ACHN (cell line): Measurements from ENCODE around the gene ADH5.
"Not testable (repeated sequence)": the region's sequence is repeated elsewhere in the genome, so short reads cannot be mapped to it uniquely, and the experiment has no call there.

Experiments used
- DNase-seq: peaks from one replicate; pipeline ENCODE4 v3.0.0-alpha.2; 2015
- in situ Hi-C: cut with HindIII; loops from 2 replicates; pipeline ENCODE4 v1.10.0; 2017; ENCODE audit warnings: low sequenced_read_pairs, low pct_ligation_motif_present, low pct_unique_long_range_greater_than_20kb

Gene ADH5

DNA sequence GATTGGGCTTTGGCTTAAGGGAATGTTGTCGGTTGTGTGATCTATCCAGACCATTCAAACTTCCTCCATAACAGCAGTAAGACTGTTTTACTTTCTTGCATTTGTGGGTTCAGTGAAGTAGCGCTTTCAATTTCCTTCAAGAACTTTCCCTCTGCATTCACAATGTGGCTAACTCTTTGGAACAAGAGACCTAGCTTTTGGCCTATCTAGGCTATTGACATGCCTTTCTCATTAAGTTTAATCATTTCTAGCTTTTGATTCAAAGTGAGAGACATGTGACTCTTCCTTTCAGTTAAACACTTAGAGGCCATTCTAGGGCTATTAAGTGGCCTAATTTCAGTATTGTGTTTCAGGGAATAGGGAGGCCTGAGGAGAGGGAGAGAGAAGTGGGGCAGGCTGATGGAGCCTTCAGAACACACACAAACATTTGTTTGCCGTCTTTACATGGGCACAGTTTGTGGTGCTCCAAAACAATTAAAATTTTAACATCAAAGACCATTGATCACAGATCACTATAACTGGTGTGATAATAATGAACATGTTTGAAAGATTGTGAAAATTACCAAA is 34.1 kb downstream of the ADH5 start:
- in situ Hi-C loops, result no loop called here
- DNase-seq, result no peak

- in situ Hi-C loops, result no loop called here
- DNase-seq, result no peak
Measured at GRCh38 chr4:99052902-99053301, 35.7 kb downstream of the ADH5 start.

DNA sequence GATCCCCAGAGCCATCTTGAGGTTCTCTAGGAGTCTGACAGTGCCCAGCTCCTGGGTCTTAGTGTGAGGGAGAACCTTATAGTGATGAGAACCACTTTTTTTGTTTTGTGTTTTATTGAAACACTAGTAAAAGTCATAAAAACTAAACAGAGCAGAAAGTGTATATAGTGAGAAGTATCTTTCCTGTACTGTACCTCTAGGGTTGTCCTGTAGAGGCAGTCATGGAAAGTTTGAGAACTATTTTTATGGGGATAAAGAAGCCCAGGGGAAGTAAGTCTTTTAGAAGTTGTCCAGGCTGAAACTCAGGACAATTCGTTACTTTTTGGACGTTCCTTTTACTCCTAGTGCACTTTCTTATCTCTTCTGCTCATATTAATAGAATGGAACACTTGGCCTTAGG is 40.9 kb downstream of the ADH5 start:
- no peak for DNase-seq
- in situ Hi-C loops, result no loop called here

DNA sequence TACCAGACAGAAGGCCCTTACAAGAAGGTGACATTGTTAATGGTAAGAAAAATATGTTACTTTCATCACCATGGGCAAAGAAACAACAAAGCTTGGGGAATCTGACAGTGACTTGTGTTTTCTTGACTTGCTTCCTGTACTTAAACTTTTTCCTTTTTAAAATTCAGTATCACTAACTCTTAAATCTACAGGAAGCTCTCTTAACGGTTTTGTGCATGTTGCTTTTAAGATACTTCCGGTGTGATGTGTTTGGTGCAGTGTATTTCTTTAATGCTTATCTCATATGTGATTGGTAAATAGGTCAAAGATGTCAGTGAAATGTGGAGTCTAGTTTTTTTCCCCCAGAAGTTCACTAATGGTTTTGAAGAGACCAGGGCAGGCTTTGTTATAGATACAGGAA is 45.2 kb downstream of the ADH5 start:
- in situ Hi-C loops, result no loop called here
- no peak for DNase-seq

DNA sequence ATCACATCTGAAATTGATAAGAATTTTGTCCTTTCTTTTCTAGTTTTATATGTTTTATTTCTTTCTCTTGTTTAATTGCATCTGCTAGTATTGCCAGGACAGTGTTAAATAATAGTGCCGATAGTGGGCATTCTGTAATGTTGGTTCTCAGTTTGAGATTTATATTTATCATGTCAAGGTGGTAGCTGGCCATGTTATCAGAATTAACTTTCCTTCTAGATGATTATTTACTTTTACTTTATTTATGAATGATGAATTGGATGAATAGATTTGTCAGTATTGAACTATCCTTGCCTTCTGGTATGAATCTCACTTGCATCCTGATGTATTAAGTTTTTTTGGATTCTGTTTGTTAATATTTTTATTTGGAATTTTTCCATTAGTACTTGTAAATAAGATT is 50.4 kb downstream of the ADH5 start:
- no peak for DNase-seq
- in situ Hi-C loops, result no loop called here

GRCh38 chr4:99033956-99034355 is 54.6 kb downstream of the ADH5 start:
- in situ Hi-C loops, result no loop called here
- no peak for DNase-seq

GRCh38 chr4:99029852-99030251 is 58.7 kb downstream of the ADH5 start:
- no peak for DNase-seq
- in situ Hi-C loops, result no loop called here

DNA sequence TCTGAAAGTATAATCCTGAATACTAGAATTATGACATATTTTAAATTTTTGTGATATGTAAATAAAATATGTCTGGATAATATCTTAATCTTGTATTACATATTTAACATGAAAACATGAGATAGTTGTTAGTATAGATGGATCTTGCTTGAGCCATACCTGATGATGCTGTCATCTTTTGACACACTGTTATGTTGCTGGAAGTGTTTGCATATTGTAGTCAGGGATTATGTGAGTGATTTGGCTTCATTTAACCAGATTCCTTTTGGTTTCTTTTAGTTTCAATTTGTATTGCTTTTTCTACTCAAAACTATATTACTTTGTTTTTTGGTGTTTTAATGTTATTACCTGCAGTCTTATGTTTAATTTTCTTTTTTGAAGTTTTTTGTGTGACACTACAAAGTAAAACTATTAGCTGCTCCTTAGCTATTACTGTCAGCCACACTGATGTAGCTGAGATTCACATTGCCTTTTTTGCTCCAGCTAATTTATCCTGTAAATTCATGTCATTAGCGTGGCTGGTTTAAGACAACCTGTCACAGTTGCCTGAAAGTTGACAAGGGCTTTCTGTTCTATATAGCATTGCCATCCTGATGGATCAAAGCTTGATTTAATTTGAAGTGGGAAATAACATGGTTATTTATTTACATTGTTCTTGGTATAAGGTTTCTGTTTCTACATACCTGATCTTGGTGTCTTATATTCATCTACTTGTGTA is 59.4 kb downstream of the ADH5 start:
- no peak for DNase-seq
- in situ Hi-C loops, result no loop called here

DNA sequence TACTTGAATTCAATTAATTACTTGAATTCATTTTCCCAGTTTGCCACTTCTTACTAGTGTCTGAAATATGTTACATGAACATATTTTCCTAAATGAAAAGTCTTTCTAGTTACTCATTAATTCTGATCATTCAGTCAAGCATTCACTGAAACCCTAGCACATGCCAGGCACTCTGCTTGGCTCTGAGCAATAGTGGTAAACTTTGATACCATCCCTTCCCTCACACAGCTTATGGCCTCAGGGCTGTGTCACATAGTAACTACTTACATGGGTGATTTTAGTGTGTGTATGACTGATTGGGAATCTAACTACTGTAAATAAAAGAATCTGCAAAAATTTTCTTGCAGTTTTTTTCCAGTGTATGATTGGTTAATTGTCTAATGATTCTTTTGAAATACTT is 60.4 kb downstream of the ADH5 start:
- in situ Hi-C loops, result no loop called here

DNA sequence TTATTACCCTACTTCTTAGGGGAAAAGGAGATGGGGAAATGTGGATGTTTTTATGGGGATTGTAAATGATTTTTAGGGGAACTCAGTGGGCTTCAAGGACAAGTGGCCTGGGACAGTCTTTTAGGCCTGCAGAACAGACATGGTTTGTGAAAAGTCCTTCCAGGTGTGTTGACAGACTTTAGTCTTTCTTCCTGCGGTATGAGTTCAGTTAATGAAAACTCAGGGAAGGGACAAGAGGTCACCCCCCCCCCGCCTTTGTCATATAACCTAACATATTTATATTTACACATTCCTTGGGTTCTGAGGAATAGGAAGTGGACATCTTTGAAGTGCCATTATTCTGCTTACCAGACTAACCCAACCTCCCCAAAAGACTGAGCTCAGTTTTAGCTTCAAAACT is 61.3 kb downstream of the ADH5 start:
- DNase-seq, result no peak
- in situ Hi-C loops, result no loop called here

More for the DNA sequence above, 60.4 kb downstream of the ADH5 start:
- DNase-seq, result peak; percentile 18

DNA sequence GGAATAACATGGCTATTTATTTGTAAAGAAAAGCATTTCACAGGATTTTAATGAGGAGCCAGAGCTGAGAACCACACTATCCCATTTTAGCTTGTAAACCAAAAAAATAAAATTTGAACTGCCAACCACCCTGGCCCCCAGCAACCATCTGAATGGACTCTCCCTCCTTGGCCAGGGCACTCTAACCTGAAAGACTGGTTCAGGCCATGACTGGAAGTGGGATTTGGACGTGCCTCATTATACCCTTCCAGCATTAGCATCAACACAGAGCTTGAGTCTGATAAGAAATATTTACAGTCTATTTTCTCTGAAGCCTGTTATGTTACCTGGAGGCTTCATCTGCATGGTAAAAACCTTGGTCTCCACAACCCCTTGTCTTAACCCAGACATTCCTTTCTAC is 63.1 kb downstream of the ADH5 start:
- no peak for DNase-seq
- in situ Hi-C loops, result no loop called here

- no peak for DNase-seq
- in situ Hi-C loops, result no loop called here
Measured at GRCh38 chr4:99024481-99025275, 63.9 kb downstream of the ADH5 start.

GRCh38 chr4:99023800-99024251 is 64.8 kb downstream of the ADH5 start:
- in situ Hi-C loops, DNase-seq: not testable (repeated sequence)

DNA sequence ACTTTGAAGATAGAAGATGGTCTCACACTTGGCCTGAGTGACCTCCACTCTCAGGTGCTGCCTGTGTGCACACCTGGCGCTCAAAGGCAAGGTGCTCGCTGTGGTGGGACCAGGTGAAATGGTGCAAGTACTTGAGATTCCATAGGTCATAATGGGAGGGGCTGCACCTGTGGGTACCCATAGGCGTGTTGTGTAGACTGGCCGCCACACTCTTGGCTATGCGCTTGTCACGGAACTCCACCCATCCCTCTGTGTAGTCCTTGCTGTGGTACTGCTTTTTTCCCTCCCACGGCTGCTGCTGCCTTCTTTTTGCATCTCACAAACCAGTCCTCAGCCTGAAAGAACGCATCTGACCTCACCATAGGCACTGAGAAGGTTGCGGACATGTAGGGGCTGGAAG is 66.0 kb downstream of the ADH5 start:
- in situ Hi-C loops, result no loop called here
- DNase-seq, result no peak

- in situ Hi-C loops, result no loop called here
Measured at GRCh38 chr4:99021386-99021785, 67.2 kb downstream of the ADH5 start.

More at GRCh38 chr4:99021386-99021785, 67.2 kb downstream of the ADH5 start:
- DNase-seq, result no peak
